Skin epidermis (tissue), 12 donors: ENCODE data around the gene UBE2J2.

Source experiments
- H3K27ac ChIP-seq, 21 experiments: fragments of 200-600 bp; sonication (generic) in 11 of 21; one replicate each; pipeline ENCODE4 v1.5.0; 2020; ENCODE audit warnings: mild to moderate bottlenecking in 3 of 21, inconsistent platforms in 2 of 21, moderate library complexity in 2 of 21
- H3K4me3 ChIP-seq, 7 experiments: fragments of 200-600 bp; sonication (generic) in 2 of 7; one replicate each; pipeline ENCODE4 v1.5.0; 2020; ENCODE audit warnings: inconsistent platforms in 2 of 7, mild to moderate bottlenecking in 2 of 7, moderate library complexity in 1 of 7

Gene UBE2J2

DNA sequence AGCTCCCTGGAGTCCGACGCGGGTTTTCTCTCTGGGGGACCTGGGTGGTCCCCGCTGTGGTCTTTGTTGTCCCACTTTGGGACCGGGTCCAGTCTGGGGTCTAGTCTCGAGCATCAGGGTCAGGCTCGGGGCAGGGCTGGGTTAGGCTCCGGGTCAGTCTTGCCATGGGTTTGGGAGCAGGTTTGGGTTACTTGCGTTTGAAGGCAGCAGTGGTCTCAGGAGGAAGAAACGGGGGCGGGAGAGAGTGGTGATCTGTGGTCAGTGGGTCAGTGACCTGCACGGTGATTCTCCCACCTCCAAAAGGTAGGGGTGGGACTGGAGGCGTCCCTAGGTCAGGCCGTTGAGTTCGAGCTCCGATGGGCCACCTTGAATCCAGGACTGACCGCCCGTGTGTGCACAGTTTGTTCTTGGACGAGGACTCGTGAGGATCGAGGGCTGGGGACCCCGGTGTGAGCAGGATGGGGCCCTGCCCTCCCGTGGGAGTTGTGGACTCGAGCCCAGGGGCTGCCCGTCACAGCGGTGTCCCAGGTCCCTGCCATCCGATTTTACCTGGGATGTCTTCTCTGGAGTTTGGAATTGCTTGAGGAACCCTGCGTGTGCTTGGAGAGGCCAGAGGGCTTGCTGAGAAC lies 39.4 kb downstream of the UBE2J2 start:
- Histone ChIP-seq H3K4me3 (no peak overlapping the region), H3K27ac (no peak overlapping the region)

DNA sequence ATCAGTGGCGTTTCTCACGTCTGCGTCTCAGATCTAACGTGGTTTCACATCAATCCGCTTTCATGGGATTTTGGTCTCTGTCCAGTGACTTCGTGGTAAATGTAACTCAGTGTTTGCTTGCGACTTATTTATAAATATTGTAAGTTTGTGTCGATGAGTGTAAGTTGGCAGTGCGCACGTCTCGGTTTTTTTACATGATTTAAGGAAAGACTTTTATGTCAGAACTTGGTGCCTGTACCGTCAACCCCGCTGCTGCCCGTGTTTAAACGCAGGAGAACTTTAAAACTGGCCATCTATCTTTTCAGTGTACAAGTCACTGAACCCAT lies 40.1 kb downstream of the UBE2J2 start:
- H3K27ac ChIP-seq = no peak overlapping the region
- no peak overlapping the region for H3K4me3 ChIP-seq

DNA sequence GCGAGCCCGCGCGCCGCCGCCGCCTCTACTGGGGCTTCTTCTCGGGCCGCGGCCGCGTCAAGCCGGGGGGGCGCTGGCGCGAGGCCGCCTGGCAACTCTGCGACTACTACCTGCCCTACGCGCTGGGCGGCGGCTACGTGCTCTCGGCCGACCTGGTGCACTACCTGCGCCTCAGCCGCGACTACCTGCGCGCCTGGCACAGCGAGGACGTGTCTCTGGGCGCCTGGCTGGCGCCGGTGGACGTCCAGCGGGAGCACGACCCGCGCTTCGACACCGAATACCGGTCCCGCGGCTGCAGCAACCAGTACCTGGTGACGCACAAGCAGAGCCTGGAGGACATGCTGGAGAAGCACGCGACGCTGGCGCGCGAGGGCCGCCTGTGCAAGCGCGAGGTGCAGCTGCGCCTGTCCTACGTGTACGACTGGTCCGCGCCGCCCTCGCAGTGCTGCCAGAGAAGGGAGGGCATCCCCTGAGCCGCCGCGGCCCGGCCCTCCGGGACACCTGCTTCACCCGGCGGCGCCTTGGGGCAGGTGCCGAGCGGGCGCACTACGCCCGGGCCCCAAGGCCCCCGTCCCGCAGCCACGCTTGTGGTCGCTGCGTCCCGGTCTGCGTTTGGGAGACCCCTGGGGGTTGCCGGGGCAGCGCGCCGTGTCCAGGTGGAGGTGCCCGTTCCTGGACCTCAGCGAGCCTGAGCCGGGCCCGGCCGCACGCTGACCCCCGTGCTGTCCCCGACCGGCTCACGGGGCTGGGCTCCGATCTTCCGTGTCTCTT lies 40.7 kb downstream of the UBE2J2 start:
- peak overlapping the region in 6 of 7 experiments; percentile 11 to 41 (median 28) for H3K4me3 ChIP-seq
- peak overlapping the region in 7 of 21 experiments; percentile 11 to 58 (median 37) for H3K27ac ChIP-seq

- Histone ChIP-seq H3K27ac (peak within 1 kb of the TSS; percentile 88 to 99 (median 97)), H3K4me3 (peak within 1 kb of the TSS; percentile 62 to 97 (median 83))
Measured at GRCh38 chr1:1232208-1232795, 41.4 kb downstream of the UBE2J2 start, which contains the start of gene B3GALT6. Gene B3GALT6, plus strand, starts transcription at chr1:1232237. Its CDS starts 42 bp downstream, at chr1:1232279.

DNA sequence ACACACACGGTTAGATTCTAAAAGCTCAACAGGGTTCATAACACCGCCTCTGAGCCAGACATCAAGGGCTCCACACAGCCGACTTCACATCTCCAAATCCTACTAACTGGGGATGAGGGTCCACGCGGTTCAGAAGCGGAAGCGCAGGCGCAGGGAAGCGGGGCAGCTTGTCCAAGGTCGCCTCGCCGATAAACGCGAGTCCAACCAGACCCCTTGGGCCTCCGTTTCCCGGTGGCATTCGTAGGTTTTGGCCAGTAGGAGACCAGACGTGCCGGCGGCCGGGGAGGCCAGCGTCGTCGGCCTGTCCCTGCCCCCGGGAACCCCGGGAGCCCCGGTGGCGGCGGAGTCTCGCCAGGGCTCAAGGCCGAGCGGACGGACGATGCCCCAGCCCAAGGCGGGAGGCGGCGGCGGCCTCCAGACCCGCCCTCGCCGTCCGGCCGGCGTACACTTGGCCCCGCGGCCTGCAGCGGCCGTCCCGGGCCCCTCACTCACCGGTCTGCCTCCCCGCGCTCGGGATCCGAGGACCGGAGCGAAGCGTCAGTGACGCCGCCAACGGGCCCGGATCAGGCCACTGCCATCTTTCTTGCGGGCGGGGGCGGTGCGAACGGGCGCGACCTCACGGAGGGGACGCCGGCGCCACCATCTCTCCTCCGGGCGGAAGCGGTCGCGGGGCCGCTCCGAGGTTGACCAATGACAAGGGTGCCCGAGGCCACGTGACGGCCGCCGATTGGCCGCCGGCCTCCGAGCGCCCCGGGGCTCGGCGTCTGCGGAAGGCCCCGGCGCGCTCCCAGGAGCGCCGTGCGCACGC lies 42.0 kb downstream of the UBE2J2 start, which contains the start of gene SDF4:
Gene SDF4, minus strand, starts transcription at position 602 of the 808 bp plus-strand sequence. CDS start 3,229 bp downstream, outside the sequence.
- Histone ChIP-seq H3K4me3 (peak within 1 kb of the TSS; percentile 62 to 97 (median 83)), H3K27ac (peak within 1 kb of the TSS; percentile 88 to 99 (median 97))

DNA sequence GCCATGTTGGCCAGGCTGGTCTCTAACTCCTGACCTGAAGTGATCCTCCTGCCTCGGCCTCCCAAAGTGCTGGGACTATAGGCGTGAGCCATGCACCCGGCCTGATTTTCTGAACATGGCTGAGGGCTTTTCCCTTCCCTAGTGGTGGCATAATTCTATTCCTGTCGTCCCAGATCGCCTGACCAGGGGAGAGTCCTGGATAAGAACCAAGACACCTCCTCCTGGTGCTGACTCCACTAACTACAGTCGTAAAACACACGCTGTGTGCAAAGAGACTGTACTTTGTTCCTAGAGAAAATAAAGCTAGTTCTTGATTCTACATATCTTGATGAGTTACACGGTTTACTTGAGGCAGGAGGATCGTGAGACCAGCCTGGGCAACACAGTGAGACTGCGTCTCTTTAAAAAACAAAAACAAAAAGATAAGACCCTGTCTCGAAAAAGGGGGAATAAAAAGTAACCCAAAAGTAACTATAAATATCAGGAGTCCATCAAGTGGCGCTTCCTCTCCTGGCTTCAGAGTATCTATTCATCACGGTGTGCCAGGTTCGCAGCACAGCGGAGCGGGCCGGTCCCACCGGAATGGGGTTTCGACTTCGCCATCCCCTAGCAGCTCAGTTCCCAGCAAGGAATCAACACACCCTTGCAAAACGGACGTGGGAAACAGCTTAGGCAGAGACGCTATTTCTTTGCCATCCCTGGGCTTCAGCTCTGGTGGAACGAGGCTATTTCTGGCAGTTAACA lies 42.8 kb downstream of the UBE2J2 start:
- peak overlapping the region; percentile 62 to 97 (median 83) for H3K4me3 ChIP-seq
- H3K27ac ChIP-seq = peak overlapping the region in 20 of 21 experiments; percentile 88 to 99 (median 97)

DNA sequence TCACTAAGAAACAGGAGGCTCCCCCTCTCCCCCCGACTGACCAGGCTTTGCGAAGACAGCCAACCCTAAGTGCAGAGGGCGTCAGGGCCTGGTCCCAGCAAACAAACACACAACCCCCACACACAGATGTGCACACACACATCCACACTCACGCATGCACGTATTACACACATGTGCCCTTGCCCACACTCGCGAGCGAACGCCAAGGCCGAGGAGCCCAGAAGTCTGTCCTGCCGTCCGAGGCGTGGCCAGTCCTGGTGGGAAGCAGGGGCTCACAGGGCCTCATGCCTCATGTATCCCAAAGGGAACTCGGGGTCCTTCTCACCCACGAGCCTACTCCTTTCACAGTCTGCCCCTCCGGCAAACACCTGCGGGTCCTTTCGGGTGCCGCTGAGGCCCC lies 43.9 kb downstream of the UBE2J2 start:
- H3K27ac ChIP-seq = no peak overlapping the region

GRCh38 chr1:1228596-1229321 lies 44.9 kb downstream of the UBE2J2 start:
- Histone ChIP-seq H3K4me3 (no peak overlapping the region), H3K27ac (no peak overlapping the region)

More for the DNA sequence above, 43.9 kb downstream of the UBE2J2 start:
- no peak overlapping the region for H3K4me3 ChIP-seq

DNA sequence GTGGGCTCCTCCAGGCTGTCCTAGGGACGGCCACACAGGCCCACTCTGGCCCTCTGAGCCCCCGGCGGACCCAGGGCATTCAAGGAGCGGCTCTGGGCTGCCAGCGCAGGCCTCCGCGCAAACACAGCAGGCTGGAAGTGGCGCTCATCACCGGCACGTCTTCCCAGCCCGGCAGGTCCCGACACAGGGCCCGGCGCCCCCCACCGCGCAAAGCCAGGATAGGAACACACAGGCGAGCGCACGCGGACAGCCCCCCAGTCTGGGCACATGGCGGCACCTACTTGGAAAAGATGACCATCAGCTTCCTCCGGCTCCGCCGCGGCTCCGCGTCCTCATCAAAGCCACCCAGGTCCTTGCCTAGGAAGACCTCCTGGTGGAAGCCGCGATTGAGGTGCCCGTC lies 45.5 kb downstream of the UBE2J2 start:
- Histone ChIP-seq H3K27ac (no peak overlapping the region), H3K4me3 (no peak overlapping the region)

- Histone ChIP-seq H3K4me3 (no peak overlapping the region), H3K27ac (no peak overlapping the region)
Measured at GRCh38 chr1:1227386-1227785, 46.3 kb downstream of the UBE2J2 start.

GRCh38 chr1:1226566-1227362 lies 46.9 kb downstream of the UBE2J2 start:
- no peak overlapping the region for H3K4me3 ChIP-seq
- H3K27ac ChIP-seq = no peak overlapping the region

DNA sequence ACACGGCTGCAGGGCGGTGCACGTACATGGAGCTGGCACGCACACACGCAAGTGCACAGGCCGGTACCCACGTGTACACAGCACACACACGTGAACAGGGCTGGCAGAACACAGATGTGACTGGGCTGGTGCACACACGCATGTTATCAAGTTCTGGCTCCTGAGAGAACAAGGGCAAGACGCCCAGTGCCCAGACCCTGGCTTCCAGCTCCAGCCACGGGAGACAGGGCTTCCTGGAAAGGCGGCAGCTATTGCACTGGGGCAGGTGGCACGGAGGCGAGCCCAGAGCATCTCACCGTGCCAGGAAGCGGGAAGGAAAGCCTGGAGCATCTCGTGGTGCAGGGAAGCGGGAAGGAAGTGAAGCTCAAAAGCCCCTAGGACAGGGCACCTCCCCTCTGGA lies 47.7 kb downstream of the UBE2J2 start:
- no peak overlapping the region for H3K4me3 ChIP-seq
- H3K27ac ChIP-seq = no peak overlapping the region

DNA sequence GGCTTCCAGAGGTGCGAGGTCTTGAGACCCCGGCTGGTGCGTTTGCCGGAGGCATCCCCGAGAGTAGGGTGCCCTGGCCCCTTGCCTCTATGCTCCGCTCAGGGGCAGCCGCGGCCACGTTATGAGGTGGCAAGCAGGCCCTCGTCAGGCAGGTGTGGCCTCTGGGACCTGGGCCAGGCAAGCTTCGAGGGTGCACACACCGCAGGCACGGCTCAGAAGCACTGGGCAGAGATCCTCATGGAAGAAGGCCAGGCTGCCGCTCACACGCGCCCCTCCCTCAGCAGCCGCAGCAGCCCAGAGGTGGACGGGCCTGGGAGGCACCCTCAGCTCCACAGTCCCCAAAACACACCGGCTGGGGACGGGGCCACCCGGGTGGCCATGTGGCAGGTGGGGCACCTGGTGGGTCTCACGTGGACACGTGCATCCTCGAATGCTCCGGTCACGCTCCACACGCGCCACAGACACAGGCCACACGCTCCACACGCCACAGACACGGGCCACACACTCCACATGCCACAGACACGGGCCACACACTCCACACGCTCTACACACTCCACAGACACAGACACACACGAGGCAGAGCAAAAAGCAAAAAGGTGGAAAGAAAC lies 48.3 kb downstream of the UBE2J2 start:
- Histone ChIP-seq H3K27ac (no peak overlapping the region), H3K4me3 (no peak overlapping the region)

DNA sequence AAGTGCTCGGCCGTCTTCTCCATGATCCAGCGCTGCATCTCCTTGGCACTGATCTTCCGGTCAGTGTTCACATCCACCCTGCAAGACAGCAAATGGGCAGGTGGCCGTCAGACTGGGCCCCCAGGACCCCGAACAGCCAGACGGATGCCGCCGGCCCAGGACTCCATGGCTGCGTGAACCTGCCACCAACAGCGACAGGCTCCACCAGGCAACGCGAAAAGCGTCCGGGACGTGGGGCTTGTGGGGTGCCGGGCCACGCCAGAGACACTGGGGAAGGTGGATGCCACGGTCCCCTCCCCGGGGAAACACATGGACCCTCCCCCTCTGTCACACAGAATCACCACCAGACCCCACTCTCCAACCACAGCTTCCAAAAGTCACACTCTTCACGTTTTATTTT lies 49.8 kb downstream of the UBE2J2 start:
- no peak overlapping the region for H3K4me3 ChIP-seq
- H3K27ac ChIP-seq = no peak overlapping the region

DNA sequence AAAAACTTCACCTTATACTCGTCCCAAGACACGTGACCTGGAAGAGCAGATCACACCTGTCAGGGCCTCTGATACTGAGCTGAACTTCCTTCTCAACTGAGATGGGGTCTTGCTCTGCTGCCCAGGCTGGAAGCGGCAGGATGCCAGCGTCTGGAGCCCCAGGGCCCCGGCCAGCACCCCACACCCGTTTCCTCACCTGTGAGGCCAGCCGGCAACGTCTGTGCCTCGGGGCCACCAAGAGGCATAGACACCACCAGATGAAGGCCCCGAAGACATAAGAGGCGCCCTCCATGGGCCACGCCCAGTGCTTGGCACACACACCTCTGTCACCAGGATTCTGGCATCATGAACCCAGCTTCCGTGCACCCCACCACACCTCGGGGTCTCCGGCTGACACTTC lies 50.3 kb downstream of the UBE2J2 start:
- H3K4me3 ChIP-seq = no peak overlapping the region
- no peak overlapping the region for H3K27ac ChIP-seq

GRCh38 chr1:1222575-1223225 lies 51.0 kb downstream of the UBE2J2 start:
- Histone ChIP-seq H3K27ac (no peak overlapping the region), H3K4me3 (no peak overlapping the region)
